HEK293T (cell line): ENCODE data around the gene RPS2.
"Not testable (repeated sequence)": the region's sequence is repeated elsewhere in the genome, so short reads cannot be mapped to it uniquely, and the experiment has no call there.

Experiments used
- CTCF ChIA-PET: fragments of 350-600 bp; formaldehyde crosslinking; extraction: SDS; loops from one replicate; lab custom pipeline; 2021; ENCODE audit warnings: antibody characterized with exemption, inconsistent platforms; lab: Yijun Ruan, JAX
- POLR2A ChIA-PET: fragments of 350-600 bp; formaldehyde crosslinking; extraction: SDS; loops from one replicate; lab custom pipeline; 2020; ENCODE audit warnings: antibody characterized with exemption, inconsistent platforms; lab: Yijun Ruan, JAX
- DNase-seq: peaks from one replicate; pipeline ENCODE4 v3.0.0; 2012; ENCODE audit warnings: mixed read lengths; ENCODE audit errors: extremely low spot score
- ARNT ChIP-seq: fragments of 450-650 bp; IDR thresholded peaks from 2 replicates; pipeline ENCODE4 v1.6.1; 2017; ENCODE audit warnings: mild to moderate bottlenecking
- BHLHE40 ChIP-seq: fragments of 450-650 bp; IDR thresholded peaks from 2 replicates; pipeline ENCODE4 v1.6.1; 2016; ENCODE audit warnings: mild to moderate bottlenecking, moderate library complexity, borderline replicate concordance
- CTBP1 ChIP-seq: fragments of 450-650 bp; IDR thresholded peaks from 2 replicates; pipeline ENCODE4 v1.6.1; 2016; ENCODE audit warnings: borderline replicate concordance
- ELF4 ChIP-seq: fragments of 450-650 bp; IDR thresholded peaks from 2 replicates; pipeline ENCODE4 v1.6.1; 2017; ENCODE audit warnings: antibody characterized with exemption
- FOXA1 ChIP-seq: fragments of 450-650 bp; IDR thresholded peaks from 2 replicates; pipeline ENCODE4 v1.6.1; 2016; ENCODE audit warnings: mild to moderate bottlenecking
- FOXK2 ChIP-seq: fragments of 450-650 bp; IDR thresholded peaks from 2 replicates; pipeline ENCODE4 v1.6.1; 2016; ENCODE audit warnings: mild to moderate bottlenecking
- FOXM1 ChIP-seq: fragments of 450-650 bp; IDR thresholded peaks from 2 replicates; pipeline ENCODE4 v1.6.1; 2017; ENCODE audit warnings: mild to moderate bottlenecking, borderline replicate concordance
- HDGF ChIP-seq: fragments of 450-650 bp; IDR thresholded peaks from 2 replicates; pipeline ENCODE4 v1.6.1; 2017; ENCODE audit warnings: antibody characterized with exemption, borderline replicate concordance
- L3MBTL2 ChIP-seq: fragments of 450-650 bp; conservative IDR thresholded peaks from 2 replicates; pipeline ENCODE4 v1.6.1; 2016; ENCODE audit warnings: mild to moderate bottlenecking
- LEF1 ChIP-seq: fragments of 450-650 bp; IDR thresholded peaks from 2 replicates; pipeline ENCODE4 v1.6.1; 2017; ENCODE audit warnings: mild to moderate bottlenecking, borderline replicate concordance
- NFRKB ChIP-seq: fragments of 450-650 bp; IDR thresholded peaks from 2 replicates; pipeline ENCODE4 v1.6.1; 2016; ENCODE audit warnings: mild to moderate bottlenecking, moderate library complexity
- PKNOX1 ChIP-seq: fragments of 450-650 bp; IDR thresholded peaks from 2 replicates; pipeline ENCODE4 v1.6.1; 2016
- SP1 ChIP-seq: fragments of 450-650 bp; IDR thresholded peaks from 2 replicates; pipeline ENCODE4 v1.6.1; 2017
- SUZ12 ChIP-seq: fragments of 450-650 bp; IDR thresholded peaks from 2 replicates; pipeline ENCODE4 v1.6.1; 2016; ENCODE audit warnings: mild to moderate bottlenecking
- TARDBP ChIP-seq: fragments of 450-650 bp; IDR thresholded peaks from 2 replicates; pipeline ENCODE4 v1.6.1; 2016
- ZNF384 ChIP-seq: fragments of 450-650 bp; IDR thresholded peaks from 2 replicates; pipeline ENCODE4 v1.6.1; 2016

The RPS2 gene

GRCh38 chr16:1961651-1962067 is 3.0 kb downstream of the RPS2 start:
- peak; percentile 25 for DNase-seq
- ChIA-PET CTCF (interaction anchor here (1.6 to 2.2 kb wide), 2 partner anchors 21 to 39 kb away, joined by 5 to 11 read pairs; no protein-coding TSS in a partner anchor), POLR2A (interaction anchor here (1.1 to 3.6 kb wide), 8 partner anchors 9 to 194 kb away, joined by 4 to 33 read pairs (median 10); partner anchors contain the start of genes MSRB1, NUBP2, SPSB3 and TBL3)
- no peak for TF ChIP-seq LEF1
- TF ChIP-seq ELF4, result peak; percentile 32; the same call in 1 of the 2 replicates

- ChIA-PET POLR2A (interaction anchor here (0.6 to 3.6 kb wide), 16 partner anchors 9 to 194 kb away, joined by 3 to 33 read pairs (median 6); partner anchors contain the start of genes FAHD1, MSRB1, NOXO1 and NUBP2), CTCF (interaction anchor here (1.1 to 2.2 kb wide), 3 partner anchors 20 to 38 kb away, joined by 3 to 11 read pairs (median 5); no protein-coding TSS in a partner anchor)
- no peak for TF ChIP-seq SUZ12
- peak; percentile 57 for TF ChIP-seq ARNT
- peak; percentile 84 for TF ChIP-seq ELF4
- no peak for TF ChIP-seq PKNOX1
- TF ChIP-seq L3MBTL2, result peak; percentile 66
- peak; percentile 5; the same call in 1 of the 2 replicates for TF ChIP-seq CTBP1
- TF ChIP-seq SP1, result no peak
- TF ChIP-seq FOXA1, result no peak
- DNase-seq, result no peak
Observed at GRCh38 chr16:1960665-1961630, 3.7 kb downstream of the RPS2 start.

GRCh38 chr16:1959269-1960039 is 5.2 kb downstream of the RPS2 start, which contains the start of gene NDUFB10:
NDUFB10 (plus strand) TSS chr16:1959538; CDS start chr16:1959625, 87 bp downstream.
- TF ChIP-seq FOXK2 (no peak), PKNOX1 (no peak), ARNT (no peak), L3MBTL2 (no peak), CTBP1 (no peak), SUZ12 (no peak), SP1 (no peak), LEF1 (no peak), ELF4 (no peak), FOXA1 (no peak), BHLHE40 (no peak), NFRKB (no peak)
- peak; percentile 92 for DNase-seq
- POLR2A ChIA-PET, result interaction anchor here (1.0 to 3.6 kb wide), 7 partner anchors 7 to 196 kb away, joined by 3 to 33 read pairs (median 10); partner anchors contain the start of genes MSRB1, NUBP2, SPSB3 and TBL3
- CTCF ChIA-PET, result interaction anchor here (1.1 to 1.3 kb wide), 2 partner anchors 13 to 18 kb away, joined by 3 to 4 read pairs; no protein-coding TSS in a partner anchor

- no peak for TF ChIP-seq BHLHE40
- TF ChIP-seq FOXM1, result no peak
- no peak for TF ChIP-seq TARDBP
- no peak for TF ChIP-seq FOXK2
- no peak for TF ChIP-seq ARNT
- no peak for TF ChIP-seq L3MBTL2
- no peak for TF ChIP-seq SUZ12
- no peak for TF ChIP-seq ZNF384
- TF ChIP-seq FOXA1, result no peak
- no peak for TF ChIP-seq HDGF
- TF ChIP-seq LEF1, result no peak
- POLR2A ChIA-PET, result interaction anchor here (0.7 to 3.6 kb wide), 4 partner anchors 10 to 177 kb away, joined by 3 to 29 read pairs (median 4); partner anchors contain the start of genes MSRB1, NUBP2 and SPSB3
- CTCF ChIA-PET, result interaction anchor here (1.1 to 1.3 kb wide), 2 partner anchors 12 to 17 kb away, joined by 3 to 4 read pairs; no protein-coding TSS in a partner anchor
- DNase-seq, result no peak
Observed at GRCh38 chr16:1958715-1959268, 5.8 kb downstream of the RPS2 start.

GRCh38 chr16:1958143-1958491 is 6.5 kb downstream of the RPS2 start:
- ChIA-PET CTCF (interaction anchor here (0.7 to 1.1 kb wide), 3 partner anchors 12 to 35 kb away, joined by 3 to 6 read pairs (median 3); no protein-coding TSS in a partner anchor), POLR2A (interaction anchor here (0.7 to 2.2 kb wide), 5 partner anchors 11 to 29 kb away, joined by 3 to 7 read pairs (median 3); partner anchors contain the start of gene MSRB1)
- DNase-seq, result not testable (repeated sequence)

GRCh38 chr16:1957434-1958142 is 7.0 kb downstream of the RPS2 start:
- not testable (repeated sequence) for DNase-seq
- ChIA-PET CTCF (interaction anchor here (0.7 to 1.1 kb wide), 3 partner anchors 11 to 34 kb away, joined by 3 to 6 read pairs (median 3); no protein-coding TSS in a partner anchor), POLR2A (interaction anchor here (1.1 to 4.1 kb wide), 5 partner anchors 8 to 28 kb away, joined by 3 to 26 read pairs (median 3); partner anchors contain the start of genes MSRB1 and RPS2)
